ENCODE results near the gene ELK4. TPM values are rescaled to one million over a fixed set of nuclear protein-coding genes. Genes with fewer than 3 reads are reported as not detected.

ELK4 gene
- total RNA-seq, 1 experiment from 2014 or later = 31.2 TPM

- no peak for DNase-seq
- H3K27ac ChIP-seq (ENCODE audit: insufficient read length, low read depth, low read length) = no peak overlapping the region
- peaks cover 2% of the 10 kb centered on the region; the same call in 1 of the 2 replicates for H3K79me2 ChIP-seq (ENCODE audit: insufficient read depth, low read length)
- Mint-ChIP-seq H3K9me3 (no peaks in the 10 kb centered on the region), H3K4me3 (peak overlapping the region in 1 of 2 experiments; percentile 40; a peak in 2 of 5 replicates), H3K27ac (peak overlapping the region; percentile 9 to 87 (median 77); a peak in 5 of 7 replicates), H3K27me3 (ENCODE audit: low read depth) (no peaks in the 10 kb centered on the region), H3K36me3 (ENCODE audit: insufficient read depth in 1 of 3, low read depth in 3 of 3) (peaks cover 0 to 10% (median 8%) of the 10 kb centered on the region in 3 experiments; a peak in 4 of 7 replicates), H3K4me1 (peaks cover 67 to 76% of the 10 kb centered on the region in 2 experiments)
- no peak overlapping the region for H3K23ac ChIP-seq (ENCODE audit: insufficient read length, low read depth, low read length)
- H4K5ac ChIP-seq (ENCODE audit: insufficient read length, low read depth, low read length) = no peak overlapping the region
- no peak overlapping the region for H3K4ac ChIP-seq (ENCODE audit: low read depth, low read length)
- H3K4me2 ChIP-seq (ENCODE audit: insufficient read depth, insufficient read length, low read length) = no peak overlapping the region
- no peak overlapping the region for H4K91ac ChIP-seq (ENCODE audit: insufficient read length, low read depth, low read length)
- H3K4me1 ChIP-seq (ENCODE audit: insufficient read depth, low read length) = peaks cover 19% of the 10 kb centered on the region; the same call in 1 of the 2 replicates
- no CpG with 5 or more reads among the region's 11 CpGs for WGBS (ENCODE audit: extremely low coverage, insufficient read length, low lambda C conversion rate)
- no peaks in the 10 kb centered on the region for H3K27me3 ChIP-seq (ENCODE audit: insufficient read depth, low read length)
- no peak overlapping the region for H3T11ph ChIP-seq (ENCODE audit: low read length)
- no peak for TF ChIP-seq CTCF (conservative IDR thresholded peaks at IDR 0.05)
- H2BK20ac ChIP-seq (ENCODE audit: low read depth, low read length, poor library complexity, severe bottlenecking) = no peak overlapping the region
- H3K9me3 ChIP-seq (ENCODE audit: control insufficient read depth, low read depth, low read length) = no peaks in the 10 kb centered on the region
- H2BK5ac ChIP-seq (ENCODE audit: insufficient read length, low read length) = no peak overlapping the region
- no peak overlapping the region for H2BK15ac ChIP-seq (ENCODE audit: low read depth, low read length)
- H4K20me1 ChIP-seq (ENCODE audit: control insufficient read depth, insufficient read depth, insufficient read length) = no peaks in the 10 kb centered on the region
- H3K14ac ChIP-seq (ENCODE audit: insufficient read depth, low read length) = no peak overlapping the region; the same call in 1 of the 2 replicates
- no peak overlapping the region for H2BK12ac ChIP-seq (ENCODE audit: insufficient read length, low read depth, low read length)
- no peak overlapping the region for H2BK120ac ChIP-seq (ENCODE audit: low read depth, low read length, poor library complexity, severe bottlenecking)
- no peaks in the 10 kb centered on the region for H3K79me1 ChIP-seq (ENCODE audit: insufficient read depth, low read depth, low read length, poor library complexity, severe bottlenecking)
- no peak overlapping the region for H2AK5ac ChIP-seq (ENCODE audit: insufficient read length, low read length)
- H3K18ac ChIP-seq (ENCODE audit: insufficient read length, low read depth, low read length) = no peak overlapping the region
- no peak overlapping the region for H2AFZ ChIP-seq (ENCODE audit: low read length)
- no peak overlapping the region for H3K9ac ChIP-seq (ENCODE audit: extremely low read depth, insufficient read length, low read length)
- H3K56ac ChIP-seq (ENCODE audit: insufficient read length, low read depth, low read length) = no peak overlapping the region
- H4K8ac ChIP-seq (replicated peaks; ENCODE audit: insufficient read length, low read depth, low read length) = no peak overlapping the region
- H3K23me2 ChIP-seq (ENCODE audit: insufficient read length, low read depth, low read length, poor library complexity, severe bottlenecking) = no peaks in the 10 kb centered on the region
Observed at GRCh38 chr1:205667909-205668643, 36.3 kb upstream of the ELK4 start.
